Suppressor macrophage treated with lipopolysaccharide for 4 hours (primary cell): ENCODE results near the gene PPIL4.

Experiments used
- DNase-seq: peaks from one replicate; pipeline ENCODE4 v3.0.0-alpha.2; 2020

Gene PPIL4

DNA sequence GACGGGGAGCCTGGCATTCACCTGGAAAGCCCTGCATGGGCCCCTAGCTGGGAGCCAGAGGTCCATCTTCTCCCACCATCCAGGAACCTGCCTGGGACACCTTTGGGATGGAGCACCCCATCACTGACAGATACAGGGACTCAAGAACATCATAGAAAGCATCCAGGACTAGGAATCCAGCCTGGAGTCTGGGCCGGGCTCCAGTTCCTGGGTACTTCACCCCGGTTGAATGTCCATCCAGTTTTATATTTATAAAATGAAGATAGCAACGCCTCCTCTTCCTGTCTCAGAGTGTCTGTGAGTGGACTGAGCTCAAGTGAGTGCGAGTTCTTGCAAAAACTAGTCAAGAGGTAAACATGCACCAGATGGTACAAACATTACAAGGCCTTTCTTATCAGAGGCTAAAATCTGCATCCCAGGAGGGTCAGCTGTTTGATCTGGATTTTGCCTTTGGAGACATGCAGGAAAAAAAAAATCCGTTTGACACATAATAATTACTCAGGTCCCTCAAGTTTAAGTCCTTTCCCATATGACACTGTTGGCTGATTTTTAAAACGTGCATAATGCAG is 88.4 kb downstream of the PPIL4 start:
- no peak for DNase-seq

DNA sequence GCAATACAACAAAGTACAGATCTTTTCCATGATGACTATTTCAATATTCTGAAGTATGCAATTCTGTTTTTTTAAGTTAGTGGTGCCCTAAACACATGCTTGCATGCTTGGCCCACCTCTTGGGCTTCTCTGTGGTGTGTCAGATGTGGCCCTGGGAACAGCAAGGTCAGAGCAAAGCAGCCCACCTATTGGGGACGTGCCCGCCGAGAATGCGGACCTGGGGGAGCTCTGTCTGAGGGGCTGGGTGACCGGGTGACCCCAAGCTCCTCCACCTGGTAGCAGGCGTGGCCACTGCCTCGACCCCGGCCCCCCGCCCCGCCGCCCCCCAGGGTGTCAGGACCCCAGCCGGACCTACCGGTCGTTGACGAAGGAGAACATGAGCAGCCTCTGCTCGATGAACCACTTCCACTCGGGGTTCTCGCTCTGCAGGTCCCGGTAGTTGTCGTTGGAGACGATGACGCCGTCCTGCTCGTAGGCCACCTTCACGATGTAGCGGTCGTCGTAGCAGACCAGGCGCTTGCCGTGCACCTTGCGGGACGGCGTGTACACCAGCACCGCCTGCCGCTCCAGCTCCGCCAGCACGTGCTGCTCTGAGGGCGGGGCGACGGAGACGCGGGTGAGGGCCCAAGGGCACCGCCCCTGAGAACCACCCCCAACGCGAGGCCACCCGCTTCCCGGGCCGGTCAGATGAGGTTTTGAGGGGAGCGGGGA is 89.4 kb downstream of the PPIL4 start:
- no peak for DNase-seq

- no peak for DNase-seq
Measured at GRCh38 chr6:149455031-149455732, 90.7 kb downstream of the PPIL4 start.
